Aorta (tissue), 5 donors: ENCODE measurements around the gene MRPS34. TPM values are rescaled to one million over a fixed set of nuclear protein-coding genes. Genes with fewer than 3 reads are reported as not detected.
A peak's percentile ranks its signal among the peaks of the same experiment; 100 is the strongest.

ENCODE experiments used
- ATAC-seq: fragments of 200-7000 bp; cut with Tn5 transposase; one replicate; pipeline ENCODE4 v1.9.1; 2022; ENCODE audit warnings: moderate library complexity; ENCODE audit not compliant: low FRiP score
- DNase-seq, 2 donors: peaks; one replicate each; pipeline ENCODE4 v3.0.0-alpha.2; 2020
- H3K27ac ChIP-seq, 2 donors: one replicate each; pipeline ENCODE4 v1.5.1; 2013; ENCODE audit warnings: low read length in 2 of 2, mild to moderate bottlenecking in 2 of 2, moderate library complexity in 2 of 2, control low read depth in 1 of 2, inconsistent platforms in 1 of 2, low read depth in 1 of 2
- H3K27me3 ChIP-seq, 2 donors: one replicate each; pipeline ENCODE4 v1.6.1; 2013; ENCODE audit warnings: control low read depth in 1 of 2, low read length in 1 of 2, mild to moderate bottlenecking in 1 of 2, moderate library complexity in 1 of 2; ENCODE audit not compliant: insufficient read depth in 2 of 2, control insufficient read depth in 1 of 2
- H3K36me3 ChIP-seq, 2 donors: one replicate each; pipeline ENCODE4 v1.6.1; 2013; ENCODE audit warnings: control low read depth in 1 of 2, low read length in 1 of 2, mild to moderate bottlenecking in 1 of 2; ENCODE audit not compliant: insufficient read depth in 2 of 2, control insufficient read depth in 1 of 2
- H3K4me1 ChIP-seq, 2 donors: one replicate each; pipeline ENCODE4 v1.6.1; 2013; ENCODE audit warnings: low read length in 2 of 2, control low read depth in 1 of 2, mild to moderate bottlenecking in 1 of 2, moderate library complexity in 1 of 2; ENCODE audit not compliant: insufficient read depth in 2 of 2, control insufficient read depth in 1 of 2
- H3K4me3 ChIP-seq, 2 donors: one replicate each; pipeline ENCODE4 v1.5.1; 2013; ENCODE audit warnings: low read length in 2 of 2, control low read depth in 1 of 2, mild to moderate bottlenecking in 1 of 2
- H3K9me3 ChIP-seq: one replicate; pipeline ENCODE4 v1.6.1; 2013; ENCODE audit warnings: mild to moderate bottlenecking, low read length; ENCODE audit not compliant: control insufficient read depth
- WGBS, 2 donors: extraction: QIAGEN DNeasy Blood & Tissue Kit; methylation state at CpG; one replicate each; pipeline ENCODE4 v1.1.7; 2013; 5-methylcytosine and 5-hydroxymethylcytosine counted together
- intact Hi-C, 2 donors: fragments of 100-400 bp; cut with DNase I; formaldehyde crosslinking; loops; one replicate each; pipeline versions ENCODE4 v1.14.2 to v1.15.0; 2022
- polyA plus RNA-seq, 2 donors: library from polyadenylated mRNA; stranded (reverse); fragments of 200-250 nt; gene quantifications; one replicate each; pipeline ENCODE4 v1.2.3, GENCODE V29; 2013
- total RNA-seq, 2 donors: library from RNA; stranded (reverse); fragmentation: NEBNext Ultra II Directional; extraction: Animal tissue kit (Norgen Biotek cat#: 25700); gene quantifications; one replicate each; pipeline ENCODE4 v1.2.1, GENCODE V29; 2021
- donor health status: healthy with polysubstance abuse.
- donor health status: Bipolar disorder and iron deficiency.
- donor health status: DM: no; HTN: no; CAD: no.
- donor health status: DM: no; HTN: no; CAD: no.
- donor health status: DM: yes; HTN: yes; CAD: no.

MRPS34 gene
- total and polyA plus RNA-seq, 4 donors: 36.5 to 74.2 (median 54.1) TPM

DNA sequence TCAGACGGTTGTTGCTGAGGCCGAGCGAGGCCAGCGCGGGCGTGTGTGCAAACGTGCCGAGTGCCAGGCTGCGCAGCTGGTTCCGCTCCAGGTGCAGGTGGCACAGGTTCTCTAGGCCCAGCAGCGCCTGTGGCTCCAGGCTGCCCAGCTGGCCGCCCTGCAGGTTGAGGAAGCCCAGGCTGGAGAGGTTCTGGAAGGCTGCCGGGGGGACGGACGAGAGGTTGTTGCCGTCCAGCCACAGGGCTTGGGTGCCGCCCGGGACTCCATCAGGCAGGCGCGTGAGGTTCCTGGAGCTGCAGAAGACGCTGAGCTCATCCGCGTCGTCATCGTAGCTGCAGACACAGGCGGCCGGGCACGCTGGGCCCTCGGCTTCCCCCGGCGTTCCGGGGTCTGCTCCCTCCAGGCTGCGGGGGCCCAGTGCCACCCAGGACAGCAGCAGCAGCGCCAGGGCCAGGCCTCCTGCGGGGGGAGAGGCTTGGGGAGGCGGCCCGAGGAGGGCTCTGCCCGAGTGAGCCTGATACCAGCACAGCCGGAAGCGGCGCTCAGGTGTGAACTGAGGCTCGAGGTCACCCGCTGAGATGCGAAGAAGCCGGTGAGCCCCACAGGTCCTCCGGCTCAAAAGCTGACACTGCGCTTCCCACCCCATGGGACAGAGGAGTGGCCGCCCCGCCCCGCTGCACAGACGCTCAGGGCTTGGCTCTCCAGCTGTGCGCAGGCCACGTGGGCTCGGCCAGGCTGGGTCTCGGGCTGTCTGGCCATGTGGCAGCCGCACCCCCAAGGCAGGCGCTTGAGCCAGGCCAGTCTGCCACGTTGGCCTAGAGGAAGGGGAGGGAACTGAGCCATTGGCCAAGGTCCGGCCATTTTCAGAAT is 19.2 kb upstream of the MRPS34 start:
- Histone ChIP-seq H3K4me3 (no peak overlapping the region), H3K27me3 (no peaks in the 10 kb centered on the region), H3K9me3 (no peaks in the 10 kb centered on the region), H3K36me3 (no peaks in the 10 kb centered on the region), H3K27ac (no peak overlapping the region), H3K4me1 (no peaks in the 10 kb centered on the region)
- no peak for ATAC-seq
- peak; percentile 41 to 76 for DNase-seq
- intact Hi-C loops: no loop called here
- 84 to 85% methylated on average over 57 to 59 of the region's 59 CpGs for WGBS, 2 donors

DNA sequence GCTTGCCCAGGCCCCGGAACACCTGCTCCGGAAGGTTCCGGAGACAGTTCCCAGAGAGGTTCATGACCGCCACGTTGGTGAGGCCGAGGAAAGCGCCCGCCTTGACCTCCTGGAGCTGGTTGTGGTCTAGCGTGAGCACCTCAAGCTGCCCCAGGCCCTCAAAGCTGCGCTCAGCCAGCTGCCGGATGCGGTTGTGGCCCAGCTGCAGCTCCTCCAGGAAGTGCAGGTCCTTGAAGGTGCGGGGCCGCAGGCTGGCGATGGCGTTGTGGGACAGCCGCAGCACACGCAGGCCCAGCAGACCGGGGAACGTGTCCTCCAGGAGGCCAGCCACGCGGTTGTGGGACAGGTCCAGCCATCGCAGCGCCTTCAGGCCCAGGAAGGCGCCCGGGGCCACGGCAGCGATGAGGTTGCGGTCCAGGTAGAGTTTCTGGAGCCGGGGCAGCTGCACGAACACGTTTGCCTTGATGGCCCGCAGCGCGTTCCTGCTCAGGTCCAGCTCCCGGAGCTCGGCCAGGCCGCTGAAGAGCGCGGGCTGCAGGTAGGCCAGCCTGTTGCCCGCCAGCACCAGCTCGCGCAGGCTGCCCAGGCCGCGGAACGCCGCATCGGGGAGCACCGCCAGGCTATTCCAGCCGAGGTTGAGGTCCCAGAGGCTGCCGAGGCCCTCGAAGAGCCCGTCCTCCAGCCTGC is 18.5 kb upstream of the MRPS34 start:
- Histone ChIP-seq H3K9me3 (no peaks in the 10 kb centered on the region), H3K4me3 (no peak overlapping the region), H3K4me1 (no peaks in the 10 kb centered on the region), H3K27me3 (no peaks in the 10 kb centered on the region), H3K36me3 (no peaks in the 10 kb centered on the region), H3K27ac (no peak overlapping the region)
- 94 to 95% methylated on average over 48 to 53 of the region's 53 CpGs for WGBS, 2 donors
- no peak for ATAC-seq
- intact Hi-C loops: no loop called here
- DNase-seq: peak; percentile 45 to 73

DNA sequence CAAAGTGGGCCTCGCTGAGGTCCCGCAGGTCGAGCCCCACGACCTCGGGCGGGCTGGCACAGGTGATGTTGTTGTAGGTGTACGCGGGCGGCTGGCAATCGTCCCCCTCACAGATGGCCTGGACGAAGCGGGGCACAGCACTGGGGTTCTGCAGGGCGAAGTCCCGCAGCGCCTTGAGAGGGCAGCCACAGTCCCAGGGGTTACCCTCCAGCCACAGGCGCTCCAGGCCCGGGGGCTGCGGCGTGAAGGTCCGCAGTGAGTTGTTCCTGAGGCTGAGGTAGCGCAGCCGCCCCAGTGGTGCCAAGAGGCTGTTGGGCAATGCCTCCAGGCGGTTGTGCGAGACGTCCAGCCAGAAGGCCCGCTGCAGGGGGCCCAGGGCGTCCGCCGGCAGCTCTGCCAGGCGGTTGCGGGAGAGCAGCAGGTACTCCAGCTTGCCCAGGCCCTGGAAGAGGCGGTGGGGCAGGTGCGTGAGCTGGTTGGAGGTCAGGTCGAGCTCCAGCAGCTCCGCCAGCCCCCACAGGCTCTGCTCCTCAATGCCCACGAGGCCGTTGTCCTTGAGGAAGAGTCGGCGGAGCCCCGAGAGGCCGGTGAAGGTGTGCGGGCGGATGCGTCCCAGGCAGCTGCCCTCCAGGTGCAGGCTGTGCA is 17.8 kb upstream of the MRPS34 start:
- Histone ChIP-seq H3K36me3 (no peaks in the 10 kb centered on the region), H3K27me3 (no peaks in the 10 kb centered on the region), H3K27ac (no peak overlapping the region), H3K9me3 (no peaks in the 10 kb centered on the region), H3K4me1 (no peaks in the 10 kb centered on the region), H3K4me3 (no peak overlapping the region)
- no peak for ATAC-seq
- DNase-seq: peak; percentile 42 to 61
- intact Hi-C loops: no loop called here
- WGBS, 2 donors: 94% methylated on average over 38 to 44 of the region's 44 CpGs

DNA sequence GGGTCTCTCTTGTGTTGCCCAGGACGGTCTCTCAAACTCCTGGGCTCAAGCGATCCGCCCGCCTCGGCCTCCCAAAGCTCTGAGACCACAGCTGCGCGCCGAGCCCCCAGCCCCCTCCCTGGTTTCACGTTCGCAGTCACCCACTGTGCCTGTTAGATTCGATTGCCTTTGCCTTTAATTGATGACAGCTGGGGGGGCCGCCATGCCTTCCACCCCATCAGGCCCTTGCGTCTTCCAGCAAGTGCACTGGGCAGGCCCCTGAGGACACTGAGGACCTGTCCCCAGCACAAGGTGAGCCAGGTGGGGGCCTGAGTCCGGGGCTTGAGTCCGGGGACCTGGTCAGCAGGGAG is 17.3 kb upstream of the MRPS34 start:
- Histone ChIP-seq H3K4me1 (no peaks in the 10 kb centered on the region), H3K27ac (no peak overlapping the region), H3K4me3 (no peak overlapping the region), H3K9me3 (no peaks in the 10 kb centered on the region), H3K27me3 (no peaks in the 10 kb centered on the region), H3K36me3 (no peaks in the 10 kb centered on the region)
- 93% methylated on average over 15 of the region's 15 CpGs for WGBS, 2 donors
- DNase-seq (peak; percentile 42 to 57), ATAC-seq (no peak)
- intact Hi-C loops: no loop called here

DNA sequence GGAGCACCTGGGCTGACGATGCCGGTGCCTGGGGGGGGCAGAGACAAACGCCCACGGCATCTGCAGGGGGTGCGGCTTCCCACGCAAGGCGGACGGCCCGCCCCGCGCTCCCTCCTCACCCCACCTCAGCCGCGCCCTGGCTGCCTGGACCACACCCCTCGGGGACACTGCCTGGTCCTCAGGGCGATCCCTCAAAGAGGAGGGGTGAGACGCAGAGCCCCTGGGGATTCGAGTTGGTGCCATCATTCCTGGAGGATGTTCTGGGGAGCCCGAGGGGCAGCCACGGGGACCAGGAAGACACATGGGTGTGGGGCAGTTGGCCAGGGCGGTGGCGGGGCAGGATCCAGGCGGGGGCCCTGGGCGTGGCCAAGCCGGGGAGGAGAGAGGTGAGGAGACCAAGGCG is 16.7 kb upstream of the MRPS34 start:
- 88 to 91% methylated on average over 25 of the region's 25 CpGs for WGBS, 2 donors
- intact Hi-C loops: no loop called here
- DNase-seq (peak; percentile 44 to 65), ATAC-seq (no peak)
- Histone ChIP-seq H3K4me1 (no peaks in the 10 kb centered on the region), H3K4me3 (no peak overlapping the region), H3K36me3 (no peaks in the 10 kb centered on the region), H3K27me3 (no peaks in the 10 kb centered on the region), H3K9me3 (no peaks in the 10 kb centered on the region), H3K27ac (no peak overlapping the region)

DNA sequence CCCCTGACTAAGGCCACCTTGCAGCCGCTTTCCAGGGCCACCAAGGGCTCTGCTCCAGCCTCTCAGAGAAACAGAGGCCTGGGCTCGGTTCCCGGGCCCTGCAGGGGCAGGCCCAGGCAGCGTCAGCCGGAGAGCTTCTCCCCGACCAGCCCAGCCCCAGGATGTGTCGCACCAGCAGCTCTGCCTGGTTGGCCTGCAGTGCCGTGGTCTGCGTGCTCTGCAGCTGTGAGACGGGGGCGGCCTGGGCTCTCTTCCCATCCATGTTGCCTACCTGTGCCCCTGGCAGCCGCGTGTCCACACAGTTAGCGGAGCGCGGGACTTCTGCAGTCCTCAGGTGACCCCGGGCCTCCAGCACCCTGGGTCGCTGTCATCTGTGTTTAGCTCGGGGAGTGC is 15.8 kb upstream of the MRPS34 start:
- no peaks in the 10 kb centered on the region for H3K9me3 ChIP-seq
- intact Hi-C loops: no loop called here
- no peaks in the 10 kb centered on the region for H3K27me3 ChIP-seq
- DNase-seq (peak; percentile 42 to 66), ATAC-seq (no peak)
- H3K4me1 ChIP-seq: no peaks in the 10 kb centered on the region
- no peak overlapping the region for H3K27ac ChIP-seq
- no peak overlapping the region for H3K4me3 ChIP-seq
- 44 to 55% methylated on average over 19 of the region's 19 CpGs for WGBS, 2 donors
- no peaks in the 10 kb centered on the region for H3K36me3 ChIP-seq

DNA sequence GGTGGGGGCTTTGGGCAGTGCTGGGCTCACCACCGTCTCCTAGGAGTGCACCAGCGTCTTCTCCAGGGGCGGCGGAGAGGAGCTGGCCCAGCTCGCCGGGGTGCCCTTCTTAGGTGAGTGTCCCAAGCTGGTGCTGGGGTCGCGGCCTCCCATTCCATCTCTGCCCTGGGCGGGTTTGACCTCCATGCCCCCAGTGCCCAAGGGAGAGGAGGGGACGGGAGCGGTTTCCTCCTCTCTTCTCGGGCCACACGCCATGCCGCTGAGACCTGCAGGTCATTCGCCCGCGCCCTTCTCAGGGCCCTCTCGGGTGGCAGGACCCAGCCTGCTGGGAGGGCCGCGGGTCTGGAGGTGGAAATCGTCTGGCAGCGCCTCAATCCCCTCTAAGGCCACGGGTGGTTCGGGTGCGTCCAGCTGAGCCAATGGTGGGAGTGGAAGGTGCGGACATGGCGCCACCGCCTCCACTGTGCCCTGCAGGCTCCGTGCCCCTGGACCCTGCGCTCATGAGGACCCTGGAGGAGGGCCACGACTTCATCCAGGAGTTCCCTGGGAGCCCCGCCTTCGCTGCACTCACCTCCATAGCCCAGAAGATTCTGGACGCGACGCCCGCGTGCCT is 15.3 kb upstream of the MRPS34 start:
- H3K36me3 ChIP-seq: no peaks in the 10 kb centered on the region
- ATAC-seq: no peak
- 91 to 92% methylated on average over 37 to 38 of the region's 38 CpGs for whole genome bisulfite sequencing, 2 donors

DNA sequence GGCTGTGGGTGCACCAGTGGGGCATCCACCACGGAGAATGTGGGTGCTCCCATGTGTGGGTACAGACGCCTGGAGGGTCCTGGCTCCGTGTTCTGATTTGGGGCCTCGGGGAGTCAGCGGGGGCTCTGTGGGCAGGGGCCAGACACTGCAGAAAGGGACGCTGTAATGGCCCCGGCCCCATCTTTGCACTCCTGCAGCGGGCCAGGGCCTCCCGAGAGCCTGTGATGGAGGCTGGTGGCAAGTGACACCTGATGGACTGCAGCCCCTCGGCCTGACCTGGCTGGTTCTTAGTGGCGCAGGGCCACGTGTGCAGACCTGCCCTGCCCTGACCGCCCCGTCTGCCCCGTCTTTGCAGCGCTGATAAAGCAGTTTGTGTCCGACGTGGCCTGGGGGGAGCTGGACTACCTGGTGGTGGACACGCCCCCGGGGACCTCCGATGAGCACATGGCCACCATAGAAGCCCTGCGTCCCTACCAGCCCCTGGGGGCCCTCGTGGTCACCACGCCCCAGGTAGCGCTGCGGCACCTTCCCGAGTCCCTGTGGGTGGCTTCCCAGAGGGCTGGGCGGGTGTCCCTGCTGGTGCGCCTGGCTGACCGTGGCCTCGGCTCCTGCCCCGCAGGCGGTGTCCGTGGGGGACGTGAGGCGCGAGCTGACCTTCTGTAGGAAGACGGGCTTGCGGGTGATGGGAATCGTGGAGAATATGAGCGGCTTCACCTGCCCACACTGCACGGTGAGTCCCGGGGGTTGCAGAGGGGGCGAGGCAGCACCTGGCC is 14.6 kb upstream of the MRPS34 start:
- intact Hi-C loops: no loop called here
- Histone ChIP-seq H3K27ac (no peak overlapping the region), H3K4me3 (no peak overlapping the region), H3K4me1 (no peaks in the 10 kb centered on the region), H3K27me3 (no peaks in the 10 kb centered on the region), H3K9me3 (no peaks in the 10 kb centered on the region), H3K36me3 (no peaks in the 10 kb centered on the region)
- WGBS, 2 donors: 91 to 92% methylated on average over 44 of the region's 44 CpGs
- peak; percentile 44 to 71 for DNase-seq
- ATAC-seq: no peak

More for the DNA sequence above, 15.3 kb upstream of the MRPS34 start:
- Histone ChIP-seq H3K9me3 (no peaks in the 10 kb centered on the region), H3K27me3 (no peaks in the 10 kb centered on the region), H3K27ac (no peak overlapping the region), H3K4me3 (no peak overlapping the region), H3K4me1 (no peaks in the 10 kb centered on the region)
- DNase-seq: peak; percentile 43 to 59
- intact Hi-C loops: no loop called here
